PFSK-1 (cell line): ENCODE measurements around the gene HINT3.

Experiments
- FOXP2 ChIP-seq: optimal IDR thresholded peaks from 2 replicates; pipeline ENCODE3; 2011; ENCODE audit warnings: borderline replicate concordance, control low read depth, inconsistent platforms; ENCODE audit not compliant: insufficient read depth; ENCODE audit errors: extremely low read length, extremely low read depth
- POLR2AphosphoS5 ChIP-seq: IDR thresholded peaks from 2 replicates; pipeline ENCODE4 v1.6.1; 2012; ENCODE audit warnings: low read depth, mild to moderate bottlenecking, control low read depth, low read length, moderate library complexity
- REST ChIP-seq, 2 experiments: IDR thresholded peaks; 2 replicates each; pipeline versions ENCODE4 v1.6.1 to v1.8.0; 2011 to 2012; ENCODE audit warnings: low read depth in 2 of 2, low read length in 2 of 2, control low read depth in 1 of 2, inconsistent platforms in 1 of 2, mild to moderate bottlenecking in 1 of 2, moderate library complexity in 1 of 2; ENCODE audit not compliant: insufficient read depth in 1 of 2
- SIN3A ChIP-seq: IDR thresholded peaks from 2 replicates; pipeline ENCODE4 v1.6.1; 2012; ENCODE audit warnings: mild to moderate bottlenecking, low read length, moderate library complexity, borderline replicate concordance; ENCODE audit not compliant: insufficient read depth
- TAF1 ChIP-seq: IDR thresholded peaks from 2 replicates; pipeline ENCODE4 v1.6.1; 2012; ENCODE audit warnings: low read length, control low read depth, borderline replicate concordance; ENCODE audit not compliant: insufficient read depth

Gene HINT3

GRCh38 chr6:125932451-125932795 lies 24.1 kb upstream of the HINT3 start:
- TF ChIP-seq SIN3A (no peak), REST (IDR thresholded peaks at IDR 0.05; ENCODE audit: insufficient read depth in 1 of 2, low read depth in 2 of 2, low read length in 2 of 2) (no peak), FOXP2 (no peak), POLR2AphosphoS5 (no peak), TAF1 (no peak)

- TF ChIP-seq SIN3A: no peak
- TF ChIP-seq POLR2AphosphoS5: no peak
- no peak for TF ChIP-seq FOXP2
- TF ChIP-seq REST (IDR thresholded peaks at IDR 0.05; ENCODE audit: insufficient read depth in 1 of 2, low read depth in 2 of 2, low read length in 2 of 2): no peak
- TF ChIP-seq TAF1: no peak
These were observed 17.5 kb upstream of the HINT3 start for GRCh38 chr6:125939026-125939425.

GRCh38 chr6:125939791-125940190 lies 16.8 kb upstream of the HINT3 start:
- no peak for TF ChIP-seq REST (IDR thresholded peaks at IDR 0.05; ENCODE audit: insufficient read depth in 1 of 2, low read depth in 2 of 2, low read length in 2 of 2)
- TF ChIP-seq TAF1: no peak
- TF ChIP-seq SIN3A: no peak
- TF ChIP-seq POLR2AphosphoS5: no peak
- no peak for TF ChIP-seq FOXP2

GRCh38 chr6:125940247-125941041 lies 16.1 kb upstream of the HINT3 start:
- TF ChIP-seq REST (IDR thresholded peaks at IDR 0.05; ENCODE audit: insufficient read depth in 1 of 2, low read depth in 2 of 2, low read length in 2 of 2) (no peak), SIN3A (no peak), POLR2AphosphoS5 (no peak), TAF1 (no peak), FOXP2 (no peak)
